SIG-M5 treated with dmso at 0.1 percent for 504 hours (cell line): Measurements from ENCODE around the gene FFAR4.

ENCODE experiments used
- DNase-seq: peaks from one replicate; lab custom pipeline; 2025; ENCODE audit not compliant: unreplicated experiment; lab: John Stamatoyannopoulos, UW

The FFAR4 gene

GRCh38 chr10:93570383-93570782 lies 3.9 kb downstream of the FFAR4 start:
- no peak for DNase-seq

DNA sequence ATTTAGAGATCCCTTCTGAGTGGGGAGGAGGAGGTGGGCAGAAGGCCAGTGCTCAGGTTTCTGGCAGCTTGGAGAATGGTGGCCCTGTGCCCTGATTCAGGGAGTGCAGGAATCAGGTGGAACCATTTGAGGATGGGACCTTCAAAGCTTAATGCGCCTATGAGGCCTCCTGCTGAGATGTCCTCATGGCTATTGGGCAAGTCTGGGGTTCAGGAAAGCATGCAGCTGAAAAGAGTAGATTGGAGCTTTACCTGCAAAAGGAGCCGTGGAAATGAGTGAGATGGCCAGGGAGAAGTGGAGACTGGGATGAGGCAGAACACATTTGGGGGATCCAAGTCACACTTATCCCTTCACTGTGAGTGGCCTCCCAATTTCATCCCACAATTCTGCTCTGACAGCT lies 6.1 kb downstream of the FFAR4 start:
- no peak for DNase-seq

DNA sequence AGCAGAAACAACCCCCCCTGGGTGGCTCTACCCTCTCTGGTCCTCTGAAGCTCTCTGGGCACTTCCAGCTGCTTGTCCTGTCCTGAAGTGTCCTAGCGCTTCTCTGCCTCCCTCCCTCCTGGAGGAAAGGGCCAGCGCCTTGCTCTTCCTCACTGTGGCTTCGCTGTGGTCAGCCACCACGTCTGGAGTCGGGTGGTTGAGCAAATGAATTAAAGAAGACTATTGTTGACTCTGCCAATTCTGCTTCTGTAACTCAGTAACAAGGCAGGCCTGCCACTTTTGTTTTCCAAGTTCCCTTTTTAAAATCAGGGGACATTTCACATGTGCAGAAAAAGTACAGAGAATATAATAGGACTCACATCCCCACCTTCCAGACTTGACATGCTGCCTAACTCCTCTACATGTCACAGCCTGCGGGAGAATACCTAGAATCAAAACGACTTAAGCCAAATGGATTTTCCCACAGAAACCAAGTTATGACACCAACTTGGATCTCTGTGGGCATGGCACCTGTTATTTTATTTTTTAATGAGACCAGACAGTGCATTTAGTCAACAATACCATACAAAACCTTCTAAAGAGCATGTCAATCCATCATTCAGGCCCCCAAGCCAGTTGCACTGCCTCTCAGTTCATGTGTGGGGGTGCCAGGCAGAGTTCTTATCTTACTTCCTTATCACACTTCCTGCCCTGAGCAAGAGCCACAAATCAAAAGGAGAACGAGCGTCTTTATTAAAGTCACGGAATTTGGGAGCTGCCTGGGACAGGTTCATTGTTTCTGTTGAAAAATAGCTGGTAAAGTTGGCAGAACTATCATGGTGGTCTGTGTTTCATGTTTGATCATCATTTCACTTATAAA lies 6.8 kb downstream of the FFAR4 start:
- peak; percentile 42 for DNase-seq

GRCh38 chr10:93573924-93574323 lies 7.5 kb downstream of the FFAR4 start:
- DNase-seq, result no peak

GRCh38 chr10:93576888-93577287 lies 10.4 kb downstream of the FFAR4 start:
- DNase-seq, result no peak

DNA sequence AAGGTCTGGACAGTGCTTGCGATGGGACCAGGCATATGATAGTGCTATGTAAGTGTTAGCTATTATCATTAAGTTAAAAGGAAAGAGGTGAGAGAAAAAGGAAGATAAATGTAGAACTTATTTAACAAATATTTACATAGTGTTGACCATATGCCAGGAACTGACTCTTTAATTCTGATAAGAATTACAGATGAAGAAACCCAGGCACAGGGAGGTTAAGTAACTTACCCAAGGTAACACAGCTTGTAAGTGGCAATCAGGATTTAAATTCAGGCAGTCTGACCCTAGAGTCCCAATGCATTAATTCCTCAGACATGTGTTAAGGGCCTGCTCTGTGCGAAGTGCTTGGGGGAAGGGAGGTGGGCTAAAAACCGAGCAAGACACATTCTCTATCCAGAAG lies 11.1 kb downstream of the FFAR4 start:
- no peak for DNase-seq

GRCh38 chr10:93579089-93579488 lies 12.6 kb downstream of the FFAR4 start:
- DNase-seq, result no peak

- no peak for DNase-seq
Observed at GRCh38 chr10:93579985-93580711, 13.7 kb downstream of the FFAR4 start.

DNA sequence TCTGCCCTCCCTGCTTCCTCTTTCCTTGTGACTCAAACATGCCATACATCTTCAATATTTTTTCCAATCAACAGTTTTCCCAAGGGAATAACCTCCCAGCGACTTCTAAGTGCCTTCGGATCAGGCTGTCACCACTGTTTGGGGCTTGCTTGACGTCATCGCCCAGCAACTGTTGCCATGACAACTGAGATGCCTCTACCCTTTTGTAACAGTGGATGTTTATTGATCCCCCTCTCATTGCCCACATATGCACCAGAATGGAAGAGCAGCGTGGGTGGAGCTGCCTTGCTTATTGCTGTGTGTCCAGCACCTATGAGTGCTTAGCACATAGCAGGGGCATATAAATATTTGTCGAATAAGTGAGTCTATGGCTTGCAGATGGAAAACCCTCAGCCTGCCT lies 14.4 kb downstream of the FFAR4 start:
- DNase-seq, result no peak

- DNase-seq, result no peak
Observed at GRCh38 chr10:93584445-93584844, 18.0 kb downstream of the FFAR4 start.

DNA sequence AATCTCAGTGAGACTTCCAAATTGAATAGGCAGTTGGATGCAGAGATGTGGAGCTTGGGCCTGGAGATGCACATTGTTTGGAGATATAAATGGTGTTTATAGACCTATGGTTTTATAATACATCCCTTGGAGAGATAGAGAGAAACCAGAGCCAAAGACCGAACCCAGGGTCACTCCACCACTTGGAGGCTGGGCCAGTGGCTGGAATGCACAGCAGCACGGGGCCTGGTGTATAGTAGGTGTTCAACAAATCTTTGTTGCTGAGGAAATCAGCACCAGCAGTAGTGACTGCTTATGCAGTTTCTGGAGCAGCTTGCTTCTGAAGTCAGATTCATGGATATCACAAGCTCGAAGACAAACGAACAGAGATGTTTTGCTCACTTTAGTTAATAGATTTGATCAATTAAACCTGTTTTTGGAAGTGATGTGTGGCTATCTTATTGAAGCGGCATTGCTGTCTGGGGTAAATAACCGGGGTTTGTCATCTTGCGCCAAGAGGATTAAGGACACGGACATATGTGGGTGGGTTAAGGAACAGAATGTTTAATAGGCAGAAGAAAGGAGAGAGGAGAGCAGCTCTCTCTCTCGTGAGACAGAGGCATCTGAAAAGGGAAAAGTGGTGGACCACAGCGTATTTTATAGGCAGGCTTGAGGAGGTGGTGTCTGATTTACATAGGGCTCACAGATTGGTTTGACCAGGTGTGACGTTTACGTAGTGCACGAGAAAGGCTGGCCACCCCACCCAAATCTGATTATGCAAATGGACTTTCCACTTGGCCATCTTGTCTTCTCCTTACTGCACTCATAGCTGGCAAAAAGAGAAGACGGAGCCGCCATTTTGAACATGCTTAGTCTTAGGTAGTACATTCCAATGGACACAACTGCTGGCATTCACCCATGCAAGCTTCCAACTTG lies 23.4 kb downstream of the FFAR4 start:
- DNase-seq, result no peak

DNA sequence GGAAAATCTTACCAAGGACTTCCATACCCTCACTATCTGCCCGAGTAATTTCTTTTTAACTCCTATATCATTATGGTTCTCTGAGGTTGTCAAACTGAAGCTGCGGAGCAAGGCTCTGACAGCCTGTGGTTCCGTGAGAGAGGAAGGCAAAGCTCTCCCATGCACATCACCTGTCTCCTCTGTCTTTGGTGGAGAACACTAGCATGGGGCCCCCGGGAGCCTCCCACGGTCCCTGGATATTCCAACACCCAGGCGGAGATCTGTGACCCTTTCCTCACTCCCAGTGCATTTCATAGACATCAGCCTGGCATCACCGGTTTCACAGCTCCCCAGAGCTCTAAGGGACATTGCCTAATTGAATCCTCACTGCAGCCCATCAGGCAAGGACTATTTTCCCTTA lies 24.2 kb downstream of the FFAR4 start:
- DNase-seq, result no peak

GRCh38 chr10:93591065-93591808 lies 24.8 kb downstream of the FFAR4 start:
- no peak for DNase-seq

DNA sequence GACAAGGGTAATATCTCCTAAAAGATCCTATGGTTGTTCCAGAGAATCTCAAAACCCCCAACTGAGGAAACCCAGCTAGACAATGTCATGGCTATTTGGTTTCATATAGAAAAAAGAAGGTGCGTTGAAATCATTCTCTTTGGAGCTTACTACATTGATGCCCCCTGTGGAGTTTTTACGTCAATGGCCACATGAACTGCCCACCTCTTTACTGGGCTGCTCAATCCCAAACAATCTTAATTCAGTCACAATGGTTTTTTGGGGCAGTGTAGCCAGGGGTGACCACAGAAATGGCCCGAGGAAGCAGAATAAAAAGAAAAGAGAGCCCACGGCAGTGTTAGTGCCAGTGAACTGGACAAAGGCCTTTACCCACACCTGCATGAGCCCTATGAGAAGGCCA lies 26.8 kb downstream of the FFAR4 start:
- DNase-seq, result no peak

DNA sequence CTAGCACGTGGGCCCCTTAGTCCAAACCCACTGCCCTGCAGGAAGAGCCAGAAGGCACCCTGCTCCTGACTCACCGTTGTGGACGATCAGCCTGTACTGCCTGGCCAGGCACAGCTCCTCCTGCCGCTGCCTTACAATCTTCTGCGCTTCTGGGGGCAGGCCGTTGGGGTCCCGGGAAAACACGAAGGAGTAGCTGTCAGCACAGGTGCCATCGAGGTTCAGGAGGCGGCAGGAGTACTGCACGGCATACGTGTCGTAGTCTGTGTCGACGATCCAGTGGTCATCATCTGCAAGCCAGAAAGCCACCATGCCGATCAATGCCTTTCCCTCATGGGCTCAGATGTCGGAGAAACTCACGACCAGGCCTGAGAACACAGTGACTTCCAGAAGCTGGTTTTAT lies 27.3 kb downstream of the FFAR4 start:
- no peak for DNase-seq

DNA sequence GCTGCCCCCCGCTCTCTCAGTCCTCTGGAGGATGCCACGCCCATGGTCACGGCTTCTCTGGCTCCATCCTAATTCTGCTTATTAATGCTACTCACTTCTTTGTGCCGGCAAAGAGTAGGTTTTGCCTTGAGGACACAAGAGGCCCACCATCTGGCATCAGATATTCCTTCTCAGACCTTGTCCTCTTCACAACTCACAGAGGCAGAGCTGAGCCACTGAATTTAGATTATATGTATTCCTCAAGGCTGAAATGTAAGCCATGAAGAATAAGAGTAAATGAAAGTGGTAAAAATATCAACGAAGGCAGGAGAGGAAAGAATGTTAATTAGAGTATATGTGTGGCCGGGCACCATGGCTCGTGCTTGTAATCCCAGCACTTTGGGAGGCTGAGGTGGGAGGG lies 28.1 kb downstream of the FFAR4 start:
- no peak for DNase-seq

- no peak for DNase-seq
Observed at GRCh38 chr10:93595378-93596161, 29.1 kb downstream of the FFAR4 start.

GRCh38 chr10:93596539-93596938 lies 30.1 kb downstream of the FFAR4 start:
- DNase-seq, result no peak

DNA sequence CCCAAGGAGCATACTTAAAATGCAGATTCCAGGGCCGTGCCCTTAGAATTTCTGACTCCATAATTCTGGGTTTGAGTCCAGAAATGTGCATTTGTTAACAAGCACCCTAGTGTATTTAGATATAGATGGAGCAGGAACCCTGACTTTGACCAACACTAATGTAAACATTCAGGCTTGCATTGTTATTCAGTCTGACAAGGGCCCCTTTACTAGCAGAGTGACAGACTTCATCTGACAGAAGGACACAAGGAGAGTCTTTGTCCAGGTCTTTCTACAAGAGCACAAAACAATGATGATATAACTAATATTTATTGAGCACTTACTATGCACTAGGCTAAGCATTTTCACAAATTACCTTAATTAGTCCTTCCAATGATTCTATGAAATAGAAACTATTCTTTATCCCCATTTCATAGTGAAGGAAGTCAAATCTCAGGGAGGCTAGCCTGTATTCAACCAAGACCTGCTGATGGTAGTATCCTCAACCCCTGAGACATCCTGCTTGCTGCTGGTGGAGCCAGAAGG lies 30.7 kb downstream of the FFAR4 start:
- no peak for DNase-seq

DNA sequence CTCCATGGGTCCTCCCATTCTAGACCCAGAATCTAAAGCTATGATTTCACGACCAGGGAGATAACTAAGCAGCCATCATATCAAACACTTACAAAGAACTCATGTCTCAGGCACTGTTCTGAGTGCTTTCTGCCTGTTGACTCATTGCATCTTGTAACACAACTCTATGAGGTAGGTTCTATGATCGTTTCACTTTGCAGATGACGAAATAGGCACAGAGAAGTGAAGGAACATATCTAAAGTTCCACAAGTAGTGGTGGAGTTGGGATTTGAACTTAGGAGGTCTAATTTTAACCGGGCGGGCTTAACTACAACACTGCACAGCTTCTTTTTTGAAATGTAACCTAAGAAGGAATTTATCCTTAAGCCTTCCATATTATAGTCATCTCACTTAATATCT lies 31.7 kb downstream of the FFAR4 start:
- DNase-seq, result no peak
